Esophagus squamous epithelium (tissue), 4 donors: ENCODE results near the gene TECPR1.

Experiments
- CTCF ChIP-seq, 6 experiments: fragments of 450-650 bp in 4 of 6; fragments of 200-600 bp in 2 of 6; sonication (generic) in 2 of 6; IDR thresholded peaks; one replicate each; pipeline ENCODE4 v1.5.1; 2016 to 2019; ENCODE audit warnings: antibody characterized with exemption in 6 of 6, mild to moderate bottlenecking in 4 of 6, moderate library complexity in 4 of 6
- POLR2A ChIP-seq, 4 donors: fragments of 450-650 bp; IDR thresholded peaks; one replicate each; pipeline ENCODE4 v1.6.1; 2017; ENCODE audit warnings: antibody characterized with exemption in 4 of 4, mild to moderate bottlenecking in 4 of 4, moderate library complexity in 3 of 4

DNA sequence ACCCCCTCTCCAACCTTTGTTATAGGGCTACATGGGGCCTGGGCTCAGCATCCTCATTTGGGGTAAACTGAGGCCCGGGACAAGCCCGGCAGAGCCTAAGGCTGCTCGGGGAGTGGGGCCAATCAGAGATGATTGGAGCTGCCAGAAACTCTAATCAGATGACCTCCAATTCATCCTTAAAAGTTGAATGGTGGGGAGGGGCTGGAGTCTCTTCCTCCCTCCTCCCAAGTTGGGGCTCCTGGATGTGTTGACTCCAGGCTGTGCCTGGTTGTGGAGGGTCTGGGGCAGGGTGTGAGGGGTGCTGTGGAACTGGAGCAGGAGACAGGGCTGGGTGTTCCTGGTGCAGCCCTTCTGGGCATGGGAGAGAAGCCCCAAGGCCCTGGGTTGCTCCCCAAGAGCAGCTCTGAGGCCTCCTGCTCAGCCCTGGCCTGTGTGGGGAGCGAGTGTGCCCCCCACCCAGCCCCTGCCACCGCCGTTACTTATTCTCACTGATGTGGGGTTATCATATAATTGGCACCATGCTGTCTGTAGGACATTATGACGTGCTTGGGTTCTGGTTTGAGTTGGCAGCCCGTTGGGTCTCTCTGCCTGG is 38.6 kb downstream of the TECPR1 start:
- TF ChIP-seq POLR2A (IDR thresholded peaks at IDR 0.05) (no peak), CTCF (IDR thresholded peaks at IDR 0.05) (no peak)
